Astrocyte (in vitro differentiated cells and primary cell): ENCODE data around the gene CHST5. TPM values are rescaled to one million over a fixed set of nuclear protein-coding genes. Genes with fewer than 3 reads are reported as not detected.
"Not testable (repeated sequence)": the region's sequence is repeated elsewhere in the genome, so short reads cannot be mapped to it uniquely, and the experiment has no call there.

ENCODE experiments used
- DNase-seq: peaks from one replicate; pipeline ENCODE4 v3.0.0-alpha.2; 2010; ENCODE audit warnings: low read depth
- FAIRE-seq: peaks from 2 replicates; lab custom pipeline; 2011; peaks lifted over from hg19 to GRCh38; lab: Jason Lieb, UNC
- H2AFZ ChIP-seq: 2 replicates; pipeline ENCODE4 v1.6.0; 2012; ENCODE audit warnings: low read depth, low read length, inconsistent platforms
- H3K27ac ChIP-seq: 2 replicates; pipeline ENCODE4 v1.5.1; 2011; ENCODE audit warnings: low read depth, low read length, inconsistent platforms
- H3K27me3 ChIP-seq: 2 replicates; pipeline ENCODE4 v1.6.0; 2011; ENCODE audit warnings: low read length, inconsistent platforms; ENCODE audit not compliant: insufficient read depth
- H3K36me3 ChIP-seq: 2 replicates; pipeline ENCODE4 v1.5.1; 2011; ENCODE audit warnings: low read length, inconsistent platforms; ENCODE audit not compliant: insufficient read depth
- H3K4me1 ChIP-seq: 2 replicates; pipeline ENCODE4 v1.5.1; 2011; ENCODE audit warnings: low read length, inconsistent platforms; ENCODE audit not compliant: insufficient read depth
- H3K4me2 ChIP-seq: 2 replicates; pipeline ENCODE4 v1.6.0; 2012; ENCODE audit warnings: low read length, inconsistent platforms
- H3K4me3 ChIP-seq: 2 replicates; pipeline ENCODE4 v1.5.1; 2011; ENCODE audit warnings: low read depth, mild to moderate bottlenecking, low read length, inconsistent platforms; ENCODE audit not compliant: insufficient read depth
- H3K79me2 ChIP-seq: 2 replicates; pipeline ENCODE4 v1.6.0; 2012; ENCODE audit warnings: mild to moderate bottlenecking, low read length, inconsistent platforms; ENCODE audit not compliant: insufficient read depth
- H3K9ac ChIP-seq: 2 replicates; pipeline ENCODE4 v1.6.0; 2012; ENCODE audit warnings: mild to moderate bottlenecking, low read length, inconsistent platforms
- H3K9me3 ChIP-seq: 2 replicates; pipeline ENCODE4 v1.5.1; 2012; ENCODE audit warnings: low read depth, mild to moderate bottlenecking, low read length, inconsistent platforms; ENCODE audit not compliant: insufficient read depth
- H4K20me1 ChIP-seq: 2 replicates; pipeline ENCODE4 v1.6.0; 2012; ENCODE audit warnings: low read length, inconsistent platforms; ENCODE audit not compliant: insufficient read depth
- H3K27ac Mint-ChIP-seq: one replicate; pipeline ENCODE4 v1.8.0; 2021; ENCODE audit warnings: mild to moderate bottlenecking, mixed read lengths; ENCODE audit not compliant: unreplicated experiment
- H3K27me3 Mint-ChIP-seq: one replicate; pipeline ENCODE4 v1.8.0; 2021; ENCODE audit warnings: low read depth, mixed read lengths; ENCODE audit not compliant: unreplicated experiment
- H3K36me3 Mint-ChIP-seq: one replicate; pipeline ENCODE4 v1.8.0; 2021; ENCODE audit warnings: low read depth, mixed read lengths; ENCODE audit not compliant: unreplicated experiment
- H3K4me1 Mint-ChIP-seq: one replicate; pipeline ENCODE4 v1.8.0; 2021; ENCODE audit warnings: low read depth, mixed read lengths; ENCODE audit not compliant: unreplicated experiment
- H3K4me3 Mint-ChIP-seq: one replicate; pipeline ENCODE4 v1.8.0; 2021; ENCODE audit warnings: mild to moderate bottlenecking, moderate library complexity, mixed read lengths; ENCODE audit not compliant: unreplicated experiment
- H3K9me3 Mint-ChIP-seq: one replicate; pipeline ENCODE4 v1.8.0; 2021; ENCODE audit warnings: mild to moderate bottlenecking, mixed read lengths; ENCODE audit not compliant: unreplicated experiment
- EZH2 ChIP-seq: IDR thresholded peaks from 2 replicates; pipeline ENCODE4 v1.6.1; 2012; ENCODE audit warnings: mild to moderate bottlenecking, low read length, inconsistent platforms; ENCODE audit not compliant: insufficient read depth
- total RNA-seq: library from RNA; stranded (reverse); gene quantifications from 2 replicates; pipeline ENCODE4 v1.2.1, GENCODE V29; 2021
- TF ChIP-seq, protein P1 (sequence below): IDR thresholded peaks from 2 replicates; pipeline ENCODE4 v1.5.1; 2011; ENCODE audit warnings: low read depth, mild to moderate bottlenecking, inconsistent platforms, low read length, moderate library complexity; ENCODE audit not compliant: insufficient read depth

The CHST5 gene
- total RNA-seq, 1 donor from 2014 or later: 0.09 TPM

DNA sequence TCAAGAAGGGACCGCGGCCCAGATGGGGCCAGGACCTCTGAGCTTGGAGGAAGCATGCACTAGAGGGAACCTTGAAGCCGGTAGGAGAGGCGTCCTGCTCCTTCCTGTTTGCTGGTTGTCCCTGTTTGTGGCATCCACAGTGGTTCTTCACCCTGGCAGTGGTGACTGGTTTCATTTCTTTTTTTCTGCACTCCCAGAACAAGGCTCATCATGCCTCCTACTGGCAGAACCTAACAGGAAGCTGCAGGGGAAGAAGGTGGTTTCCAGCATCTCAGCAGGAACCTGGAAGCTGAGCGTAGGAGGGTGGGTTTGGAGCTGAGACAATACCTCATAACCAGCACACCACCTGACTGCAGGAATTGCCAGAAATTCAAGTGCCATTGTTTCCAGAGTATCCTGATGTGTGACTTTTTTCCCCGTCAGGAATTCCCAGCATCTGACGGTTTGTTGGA lies 14.3 kb upstream of the CHST5 start:
- H3K27me3 Mint-ChIP-seq: no peaks in the 10 kb centered on the region
- Histone ChIP-seq H3K79me2 (peaks cover 5% of the 10 kb centered on the region), H3K4me3 (no peak overlapping the region), H3K9me3 (no peaks in the 10 kb centered on the region), H3K9ac (no peak overlapping the region), H3K4me2 (peak overlapping the region; percentile 53), H3K27me3 (no peaks in the 10 kb centered on the region), H4K20me1 (no peaks in the 10 kb centered on the region), H3K36me3 (no peaks in the 10 kb centered on the region), H3K27ac (no peak overlapping the region), H2AFZ (no peak overlapping the region), H3K4me1 (no peaks in the 10 kb centered on the region)
- TF ChIP-seq, protein P1, sequence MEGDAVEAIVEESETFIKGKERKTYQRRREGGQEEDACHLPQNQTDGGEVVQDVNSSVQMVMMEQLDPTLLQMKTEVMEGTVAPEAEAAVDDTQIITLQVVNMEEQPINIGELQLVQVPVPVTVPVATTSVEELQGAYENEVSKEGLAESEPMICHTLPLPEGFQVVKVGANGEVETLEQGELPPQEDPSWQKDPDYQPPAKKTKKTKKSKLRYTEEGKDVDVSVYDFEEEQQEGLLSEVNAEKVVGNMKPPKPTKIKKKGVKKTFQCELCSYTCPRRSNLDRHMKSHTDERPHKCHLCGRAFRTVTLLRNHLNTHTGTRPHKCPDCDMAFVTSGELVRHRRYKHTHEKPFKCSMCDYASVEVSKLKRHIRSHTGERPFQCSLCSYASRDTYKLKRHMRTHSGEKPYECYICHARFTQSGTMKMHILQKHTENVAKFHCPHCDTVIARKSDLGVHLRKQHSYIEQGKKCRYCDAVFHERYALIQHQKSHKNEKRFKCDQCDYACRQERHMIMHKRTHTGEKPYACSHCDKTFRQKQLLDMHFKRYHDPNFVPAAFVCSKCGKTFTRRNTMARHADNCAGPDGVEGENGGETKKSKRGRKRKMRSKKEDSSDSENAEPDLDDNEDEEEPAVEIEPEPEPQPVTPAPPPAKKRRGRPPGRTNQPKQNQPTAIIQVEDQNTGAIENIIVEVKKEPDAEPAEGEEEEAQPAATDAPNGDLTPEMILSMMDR: peak; percentile 47
- TF ChIP-seq EZH2: no peak
- no peak overlapping the region for H3K4me3 Mint-ChIP-seq
- H3K9me3 Mint-ChIP-seq: no peaks in the 10 kb centered on the region
- FAIRE-seq (no peak), DNase-seq (peak; percentile 47)
- H3K4me1 Mint-ChIP-seq: no peaks in the 10 kb centered on the region
- no peaks in the 10 kb centered on the region for H3K36me3 Mint-ChIP-seq
- H3K27ac Mint-ChIP-seq: no peak overlapping the region

DNA sequence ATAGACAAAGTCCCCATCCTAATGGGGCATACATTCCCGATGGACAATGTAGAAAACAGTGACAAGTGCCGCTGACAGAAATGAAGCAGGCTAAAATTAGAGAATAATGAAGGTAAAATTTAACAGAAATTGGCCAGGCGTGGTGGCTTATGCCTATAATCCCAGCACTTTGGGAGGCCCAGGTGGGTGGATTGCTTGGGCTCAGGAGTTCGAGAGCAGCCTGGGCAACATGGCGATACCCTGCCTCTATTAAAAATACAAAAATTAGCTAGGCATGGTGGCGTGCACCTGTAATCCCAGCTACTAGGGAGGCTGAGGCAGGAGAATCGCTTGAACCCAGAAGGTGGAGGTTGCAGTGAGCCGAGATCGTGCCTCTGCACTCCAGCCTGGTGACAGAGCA lies 12.5 kb upstream of the CHST5 start:
- H3K4me2 ChIP-seq, H3K4me1 Mint-ChIP-seq, H4K20me1 ChIP-seq, H3K4me3 Mint-ChIP-seq, H3K4me3 ChIP-seq, H3K27me3 Mint-ChIP-seq, H3K36me3 ChIP-seq, H3K79me2 ChIP-seq, H3K27ac Mint-ChIP-seq, FAIRE-seq, H2AFZ ChIP-seq, H3K4me1 ChIP-seq, H3K27me3 ChIP-seq, H3K9me3 ChIP-seq, DNase-seq, H3K36me3 Mint-ChIP-seq, H3K9ac ChIP-seq, H3K9me3 Mint-ChIP-seq, H3K27ac ChIP-seq: not testable (repeated sequence)

DNA sequence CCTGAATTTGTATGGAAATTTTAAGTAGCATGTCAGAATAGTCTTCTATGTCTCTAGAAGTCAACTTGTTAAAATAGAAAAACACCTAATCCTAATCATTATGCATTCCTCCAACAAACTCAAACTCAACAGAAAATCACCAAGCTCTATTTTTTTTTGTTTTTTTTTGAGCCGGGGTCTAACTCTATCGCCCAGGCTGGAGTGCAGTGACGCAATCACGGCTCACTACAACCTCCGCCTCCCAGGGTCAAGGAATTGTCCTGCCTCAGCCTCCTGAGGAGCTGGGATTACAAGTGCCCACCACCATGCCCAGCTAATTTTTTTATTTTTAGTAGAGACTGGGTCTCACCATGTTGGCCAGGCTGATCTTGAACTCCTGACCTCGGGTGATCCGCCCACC lies 10.4 kb upstream of the CHST5 start:
- Histone ChIP-seq H3K9me3 (no peaks in the 10 kb centered on the region), H2AFZ (no peak overlapping the region), H3K4me3 (no peak overlapping the region), H3K27ac (no peak overlapping the region), H4K20me1 (no peaks in the 10 kb centered on the region), H3K79me2 (no peaks in the 10 kb centered on the region), H3K4me2 (no peak overlapping the region), H3K9ac (no peak overlapping the region), H3K27me3 (no peaks in the 10 kb centered on the region), H3K4me1 (no peaks in the 10 kb centered on the region), H3K36me3 (no peaks in the 10 kb centered on the region)
- no peaks in the 10 kb centered on the region for H3K9me3 Mint-ChIP-seq
- no peak for TF ChIP-seq EZH2
- TF ChIP-seq, protein P1: no peak
- DNase-seq (no peak), FAIRE-seq (no peak)
- no peak overlapping the region for H3K27ac Mint-ChIP-seq
- H3K4me3 Mint-ChIP-seq: no peak overlapping the region
- H3K27me3 Mint-ChIP-seq: no peaks in the 10 kb centered on the region
- H3K4me1 Mint-ChIP-seq: no peaks in the 10 kb centered on the region
- peaks cover 8% of the 10 kb centered on the region for H3K36me3 Mint-ChIP-seq

DNA sequence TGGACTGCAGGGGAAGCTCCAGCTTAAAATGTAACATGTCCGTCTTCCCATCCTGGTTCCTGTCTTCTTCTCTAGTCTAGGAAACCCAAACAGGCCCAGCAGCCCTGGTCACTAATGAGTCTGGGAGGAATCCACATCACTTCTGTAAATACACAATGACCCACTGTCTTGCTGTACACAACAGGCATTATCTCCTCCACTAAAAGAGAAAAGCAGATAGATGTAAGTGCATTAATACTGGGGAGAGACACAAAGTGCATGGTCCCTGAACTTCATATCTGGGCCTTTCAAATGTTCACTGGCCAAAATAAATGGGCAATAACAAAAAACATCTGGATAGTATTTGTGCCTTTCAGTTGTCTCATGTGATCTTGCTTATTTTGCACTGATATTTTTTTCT lies 10.0 kb upstream of the CHST5 start:
- not testable (repeated sequence) for H3K79me2 ChIP-seq, H3K36me3 ChIP-seq, H3K9ac ChIP-seq, H3K36me3 Mint-ChIP-seq, H3K4me3 Mint-ChIP-seq, FAIRE-seq, H3K27me3 ChIP-seq, H4K20me1 ChIP-seq, H3K4me1 ChIP-seq, H2AFZ ChIP-seq, H3K4me3 ChIP-seq, H3K4me2 ChIP-seq, H3K27ac Mint-ChIP-seq, H3K9me3 ChIP-seq, H3K4me1 Mint-ChIP-seq, H3K9me3 Mint-ChIP-seq, H3K27me3 Mint-ChIP-seq, H3K27ac ChIP-seq, DNase-seq

DNA sequence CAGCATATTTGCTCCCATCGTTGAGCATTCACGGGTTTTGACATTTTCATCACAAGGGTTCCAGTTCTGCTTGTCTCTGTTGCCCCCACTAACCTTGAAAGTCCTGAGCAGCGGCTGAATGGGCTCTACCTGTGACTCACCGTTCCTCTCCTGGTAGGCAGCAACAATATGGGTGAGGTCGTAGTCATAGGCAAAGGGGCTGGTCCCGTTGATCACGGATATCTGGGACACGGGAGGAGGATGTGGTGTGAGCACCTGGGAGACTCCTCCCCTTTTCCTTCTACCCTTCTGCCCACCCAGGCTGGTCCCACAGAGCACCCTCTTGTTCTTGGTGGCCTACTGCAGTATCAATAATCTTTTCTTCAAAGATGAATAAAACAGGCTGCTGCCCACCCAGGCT lies 6.6 kb upstream of the CHST5 start:
- H3K27ac ChIP-seq, H3K79me2 ChIP-seq, H4K20me1 ChIP-seq, H3K4me1 Mint-ChIP-seq, H3K4me3 Mint-ChIP-seq, DNase-seq, H3K27me3 Mint-ChIP-seq, FAIRE-seq, H3K4me3 ChIP-seq, H3K27me3 ChIP-seq, H3K9ac ChIP-seq, H3K4me2 ChIP-seq, H3K9me3 ChIP-seq, H3K27ac Mint-ChIP-seq, H2AFZ ChIP-seq, H3K36me3 Mint-ChIP-seq, H3K36me3 ChIP-seq, H3K4me1 ChIP-seq, H3K9me3 Mint-ChIP-seq: not testable (repeated sequence)
